Transverse colon (tissue), 4 donors: Measurements from ENCODE around the gene PPP3CA. TPM values are rescaled to one million over a fixed set of nuclear protein-coding genes. Genes with fewer than 3 reads are reported as not detected.

ENCODE experiments used
- DNase-seq: peaks from one replicate; pipeline ENCODE4 v3.0.0-alpha.2; 2019
- H3K27ac ChIP-seq, 4 donors: fragments of 200-600 bp; sonication (generic); 2 replicates each; pipeline ENCODE4 v1.5.1; 2016 to 2018; ENCODE audit warnings: inconsistent platforms in 4 of 4
- H3K27me3 ChIP-seq: fragments of 200-600 bp; sonication (generic); 2 replicates; pipeline ENCODE4 v1.5.1; 2017; ENCODE audit warnings: inconsistent platforms
- H3K36me3 ChIP-seq, 4 donors: fragments of 200-600 bp; sonication (generic); 2 replicates each; pipeline ENCODE4 v1.5.1; 2017 to 2019; ENCODE audit warnings: inconsistent platforms in 4 of 4
- H3K4me1 ChIP-seq, 4 donors: fragments of 200-600 bp; sonication (generic); 2 replicates each; pipeline ENCODE4 v1.5.1; 2017 to 2020; ENCODE audit warnings: inconsistent platforms in 4 of 4
- H3K4me3 ChIP-seq, 4 donors: fragments of 200-600 bp; sonication (generic); 1 replicate in 1 of 4; 2 replicates in 3 of 4; pipeline versions ENCODE4 v1.5.1 to v1.6.1; 2017 to 2019; ENCODE audit warnings: inconsistent platforms in 4 of 4
- H3K9me3 ChIP-seq, 2 donors: fragments of 200-600 bp; sonication (generic); 2 replicates each; pipeline ENCODE4 v1.5.1; 2017 to 2019; ENCODE audit warnings: inconsistent platforms in 2 of 2
- CTCF ChIP-seq, 5 experiments: fragments of 200-600 bp in 3 of 5; fragments of 450-650 bp in 2 of 5; sonication (generic) in 3 of 5; IDR thresholded peaks; 1 replicate in 2 of 5; 2 replicates in 3 of 5; pipeline ENCODE4 v1.5.1; 2016 to 2017; ENCODE audit warnings: antibody characterized with exemption in 5 of 5, inconsistent platforms in 3 of 5, mild to moderate bottlenecking in 2 of 5, moderate library complexity in 1 of 5
- EP300 ChIP-seq: sonication (generic); formaldehyde crosslinking; IDR thresholded peaks from one replicate; pipeline ENCODE4 v1.6.1; 2017; ENCODE audit warnings: antibody characterized with exemption, low read depth
- POLR2A ChIP-seq: fragments of 450-650 bp; IDR thresholded peaks from one replicate; pipeline ENCODE4 v1.6.1; 2016; ENCODE audit warnings: antibody characterized with exemption, mild to moderate bottlenecking, moderate library complexity
- POLR2AphosphoS5 ChIP-seq, 3 donors: sonication (generic); formaldehyde crosslinking; IDR thresholded peaks; one replicate each; pipeline ENCODE4 v1.6.1; 2016; ENCODE audit warnings: antibody characterized with exemption in 3 of 3
- WGBS, 2 donors: methylation state at CpG; one replicate each; pipeline ENCODE4 v1.1.5; 2018; ENCODE audit warnings: low coverage in 1 of 2; 5-methylcytosine and 5-hydroxymethylcytosine counted together
- in situ Hi-C, 4 donors: fragments of 200-750 bp; cut with MboI; loops; one replicate each; pipeline versions ENCODE4 v1.15.0 to v1.15.1; 2017; ENCODE audit warnings: low sequenced_read_pairs in 3 of 4, low pct_ligation_motif_present in 1 of 4, low pct_unique_long_range_greater_than_20kb in 1 of 4
- intact Hi-C: fragments of 100-400 bp; cut with DNase I; formaldehyde crosslinking; loops from one replicate; pipeline ENCODE4 v1.15.1; 2023; ENCODE audit warnings: low total_unique reads
- total RNA-seq, 4 donors: library from RNA; depleted of rRNA; stranded (reverse); fragments of >200 nt; gene quantifications; one replicate each; pipeline ENCODE4 v1.1.0, GENCODE V29; 2016

PPP3CA gene
- total RNA-seq, 4 donors from 2014 or later: 29.2 to 50.7 (median 37.7) TPM

- in situ Hi-C loops: no loop called here
- no peak overlapping the region for H3K27ac ChIP-seq
- WGBS, 2 donors: 88 to 90% methylated on average over 4 of the region's 4 CpGs
- H3K4me1 ChIP-seq: peaks cover 0 to 20% (median 7%) of the 10 kb centered on the region in 4 donors
- H3K36me3 ChIP-seq: no peaks in the 10 kb centered on the region
- no peak overlapping the region for H3K4me3 ChIP-seq
- H3K9me3 ChIP-seq: no peaks in the 10 kb centered on the region
- DNase-seq: no peak
- no peaks in the 10 kb centered on the region for H3K27me3 ChIP-seq
- no peak for TF ChIP-seq EP300
- no peak for TF ChIP-seq POLR2AphosphoS5 (IDR thresholded peaks at IDR 0.05)
- TF ChIP-seq CTCF (IDR thresholded peaks at IDR 0.05): no peak
- no peak for TF ChIP-seq POLR2A
- intact Hi-C loops: no loop called here
Measured at GRCh38 chr4:101292214-101292613, 55.1 kb downstream of the PPP3CA start.

- 86 to 91% methylated on average over 1 of the region's 1 CpG for WGBS, 2 donors
- TF ChIP-seq CTCF (IDR thresholded peaks at IDR 0.05) (no peak), EP300 (no peak), POLR2AphosphoS5 (IDR thresholded peaks at IDR 0.05) (no peak), POLR2A (no peak)
- in situ Hi-C loops (no loop called here), intact Hi-C loops (no loop called here)
- no peak for DNase-seq
- no peaks in the 10 kb centered on the region for H3K27me3 ChIP-seq
- H3K36me3 ChIP-seq: no peaks in the 10 kb centered on the region
- H3K9me3 ChIP-seq: no peaks in the 10 kb centered on the region
- no peak overlapping the region for H3K4me3 ChIP-seq
- H3K27ac ChIP-seq: no peak overlapping the region
- H3K4me1 ChIP-seq: peaks cover 0 to 25% (median 9%) of the 10 kb centered on the region in 4 donors
Measured at GRCh38 chr4:101291198-101291597, 56.1 kb downstream of the PPP3CA start.

GRCh38 chr4:101290654-101291053, 56.7 kb downstream of the PPP3CA start:
- TF ChIP-seq CTCF (IDR thresholded peaks at IDR 0.05) (no peak), EP300 (no peak), POLR2A (no peak), POLR2AphosphoS5 (IDR thresholded peaks at IDR 0.05) (no peak)
- DNase-seq: no peak
- Histone ChIP-seq H3K4me3 (no peak overlapping the region), H3K27ac (no peak overlapping the region), H3K27me3 (no peaks in the 10 kb centered on the region), H3K9me3 (no peaks in the 10 kb centered on the region), H3K4me1 (peaks cover 0 to 25% (median 9%) of the 10 kb centered on the region in 4 donors), H3K36me3 (no peaks in the 10 kb centered on the region)
- 87 to 94% methylated on average over 2 to 3 of the region's 3 CpGs for WGBS, 2 donors
- in situ Hi-C loops: no loop called here
- intact Hi-C loops: no loop called here

- H3K36me3 ChIP-seq: no peaks in the 10 kb centered on the region
- no peak overlapping the region for H3K27ac ChIP-seq
- no peak overlapping the region for H3K4me3 ChIP-seq
- no peaks in the 10 kb centered on the region for H3K27me3 ChIP-seq
- DNase-seq: no peak
- no peak for TF ChIP-seq POLR2AphosphoS5 (IDR thresholded peaks at IDR 0.05)
- no peak for TF ChIP-seq POLR2A
- no peaks in the 10 kb centered on the region for H3K9me3 ChIP-seq
- H3K4me1 ChIP-seq: peaks cover 0 to 32% (median 9%) of the 10 kb centered on the region in 4 donors
- 92 to 100% methylated on average over 2 of the region's 2 CpGs for WGBS, 2 donors
- intact Hi-C loops: no loop called here
- in situ Hi-C loops: no loop called here
Measured at GRCh38 chr4:101289306-101289705, 58.0 kb downstream of the PPP3CA start.
